MM.1S (cell line): ENCODE results near the gene NLRP1.

Experiments used
- EZH2 ChIP-seq: fragments of 300-600 bp; sonication (generic); optimal IDR thresholded peaks from 2 replicates; pipeline ENCODE3; 2017; ENCODE audit warnings: low read depth, mild to moderate bottlenecking, antibody characterized with exemption, low read length, mixed read lengths
- EZH2phosphoT487 ChIP-seq: fragments of 300-600 bp; sonication (generic); IDR thresholded peaks from 2 replicates; pipeline ENCODE4 v1.6.1; 2018; ENCODE audit warnings: antibody characterized with exemption, low read length
- TF ChIP-seq, protein P1 (sequence below): fragments of 300-600 bp; sonication (generic); IDR thresholded peaks from 2 replicates; pipeline ENCODE4 v1.5.1; 2016; ENCODE audit warnings: antibody characterized with exemption, low read length, mixed read lengths

DNA sequence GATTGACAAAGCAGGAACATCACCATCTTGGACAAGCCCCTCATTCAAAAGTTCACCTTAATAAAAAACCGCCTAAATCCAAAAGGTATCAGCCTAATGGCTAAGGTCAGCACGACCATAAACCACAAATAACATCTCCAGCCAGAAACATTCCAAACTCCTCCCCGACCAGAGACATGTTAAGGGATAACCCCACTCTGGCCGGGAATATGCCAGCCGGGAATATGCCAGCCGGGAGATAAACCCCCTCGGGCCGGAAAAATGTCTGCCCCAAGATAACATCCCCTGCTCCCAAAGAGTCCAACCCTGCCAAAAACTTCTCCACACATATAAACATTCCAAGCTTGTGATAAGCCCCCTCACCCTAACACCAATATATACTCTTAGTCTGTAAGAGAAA lies 116.9 kb downstream of the NLRP1 start:
- TF ChIP-seq, protein P1, sequence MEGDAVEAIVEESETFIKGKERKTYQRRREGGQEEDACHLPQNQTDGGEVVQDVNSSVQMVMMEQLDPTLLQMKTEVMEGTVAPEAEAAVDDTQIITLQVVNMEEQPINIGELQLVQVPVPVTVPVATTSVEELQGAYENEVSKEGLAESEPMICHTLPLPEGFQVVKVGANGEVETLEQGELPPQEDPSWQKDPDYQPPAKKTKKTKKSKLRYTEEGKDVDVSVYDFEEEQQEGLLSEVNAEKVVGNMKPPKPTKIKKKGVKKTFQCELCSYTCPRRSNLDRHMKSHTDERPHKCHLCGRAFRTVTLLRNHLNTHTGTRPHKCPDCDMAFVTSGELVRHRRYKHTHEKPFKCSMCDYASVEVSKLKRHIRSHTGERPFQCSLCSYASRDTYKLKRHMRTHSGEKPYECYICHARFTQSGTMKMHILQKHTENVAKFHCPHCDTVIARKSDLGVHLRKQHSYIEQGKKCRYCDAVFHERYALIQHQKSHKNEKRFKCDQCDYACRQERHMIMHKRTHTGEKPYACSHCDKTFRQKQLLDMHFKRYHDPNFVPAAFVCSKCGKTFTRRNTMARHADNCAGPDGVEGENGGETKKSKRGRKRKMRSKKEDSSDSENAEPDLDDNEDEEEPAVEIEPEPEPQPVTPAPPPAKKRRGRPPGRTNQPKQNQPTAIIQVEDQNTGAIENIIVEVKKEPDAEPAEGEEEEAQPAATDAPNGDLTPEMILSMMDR = no peak
- TF ChIP-seq EZH2 (no peak), EZH2phosphoT487 (no peak)
